ENCODE results near the gene MTHFD1L.

The MTHFD1L gene

GRCh38 chr6:151010071-151010470 is 144.6 kb downstream of the MTHFD1L start:
- in situ Hi-C loops (cut with HindIII; ENCODE audit: low sequenced_read_pairs): no loop called here

- in situ Hi-C loops (cut with HindIII; ENCODE audit: low sequenced_read_pairs): no loop called here
Observed at GRCh38 chr6:151012321-151013294, 147.1 kb downstream of the MTHFD1L start.

- in situ Hi-C loops (cut with HindIII; ENCODE audit: low sequenced_read_pairs): no loop called here
Observed at GRCh38 chr6:151014404-151015100, 149.1 kb downstream of the MTHFD1L start.

- in situ Hi-C loops (cut with HindIII; ENCODE audit: low sequenced_read_pairs): no loop called here
Observed at GRCh38 chr6:151015101-151015700, 149.7 kb downstream of the MTHFD1L start.

- in situ Hi-C loops (cut with HindIII; ENCODE audit: low sequenced_read_pairs): no loop called here
Observed at GRCh38 chr6:151016107-151016506, 150.6 kb downstream of the MTHFD1L start.

- in situ Hi-C loops (cut with HindIII; ENCODE audit: low sequenced_read_pairs): no loop called here
Observed at GRCh38 chr6:151018046-151018445, 152.5 kb downstream of the MTHFD1L start.

GRCh38 chr6:151018911-151019782 is 153.6 kb downstream of the MTHFD1L start:
- in situ Hi-C loops (cut with HindIII; ENCODE audit: low sequenced_read_pairs): no loop called here

- in situ Hi-C loops (cut with HindIII; ENCODE audit: low sequenced_read_pairs): no loop called here
Observed at GRCh38 chr6:151021896-151022295, 156.4 kb downstream of the MTHFD1L start.

- in situ Hi-C loops (cut with HindIII; ENCODE audit: low sequenced_read_pairs): no loop called here
Observed at GRCh38 chr6:151022492-151022891, 157.0 kb downstream of the MTHFD1L start.

GRCh38 chr6:151023342-151023741 is 157.8 kb downstream of the MTHFD1L start:
- in situ Hi-C loops (cut with HindIII; ENCODE audit: low sequenced_read_pairs): no loop called here

- in situ Hi-C loops (cut with HindIII; ENCODE audit: low sequenced_read_pairs): no loop called here
Observed at GRCh38 chr6:151024597-151024996, 159.1 kb downstream of the MTHFD1L start.

GRCh38 chr6:151025076-151025475 is 159.6 kb downstream of the MTHFD1L start:
- in situ Hi-C loops (cut with HindIII; ENCODE audit: low sequenced_read_pairs): no loop called here

GRCh38 chr6:151026041-151026663 is 160.7 kb downstream of the MTHFD1L start:
- in situ Hi-C loops (cut with HindIII; ENCODE audit: low sequenced_read_pairs): no loop called here

GRCh38 chr6:151027295-151027747 is 161.8 kb downstream of the MTHFD1L start:
- in situ Hi-C loops (cut with HindIII; ENCODE audit: low sequenced_read_pairs): no loop called here

- in situ Hi-C loops (cut with HindIII; ENCODE audit: low sequenced_read_pairs): no loop called here
Observed at GRCh38 chr6:151027936-151028838, 162.7 kb downstream of the MTHFD1L start.

GRCh38 chr6:151029970-151030369 is 164.5 kb downstream of the MTHFD1L start:
- in situ Hi-C loops (cut with HindIII; ENCODE audit: low sequenced_read_pairs): no loop called here

- in situ Hi-C loops (cut with HindIII; ENCODE audit: low sequenced_read_pairs): no loop called here
Observed at GRCh38 chr6:151032034-151032433, 166.5 kb downstream of the MTHFD1L start.

- in situ Hi-C loops (cut with HindIII; ENCODE audit: low sequenced_read_pairs): no loop called here
Observed at GRCh38 chr6:151034825-151035781, 169.6 kb downstream of the MTHFD1L start.
